Activated naive CD8-positive, alpha-beta T cell treated with anti-CD3 and anti-CD28 coated beads, Interleukin-2, amount 50 U/mL, for 24 hours (primary cell): ENCODE measurements around the gene CUBN.
A peak's percentile ranks its signal among the peaks of the same experiment; 100 is the strongest.

Source experiments
- ATAC-seq: fragments of 150-1000 bp; cut with Tn5 transposase; one replicate; pipeline ENCODE4 v1.10.0; 2021
- DNase-seq: peaks from one replicate; pipeline ENCODE4 v3.0.0; 2021
- H3K27ac Mint-ChIP-seq: one replicate; pipeline ENCODE4 v1.8.0; 2021; ENCODE audit warnings: mild to moderate bottlenecking, mixed read lengths
- H3K27me3 Mint-ChIP-seq: one replicate; pipeline ENCODE4 v1.8.0; 2021; ENCODE audit warnings: mixed read lengths
- H3K36me3 Mint-ChIP-seq: one replicate; pipeline ENCODE4 v1.8.0; 2021; ENCODE audit warnings: low read depth, mixed read lengths
- H3K4me1 Mint-ChIP-seq: one replicate; pipeline ENCODE4 v1.8.0; 2021; ENCODE audit warnings: mixed read lengths
- H3K4me3 Mint-ChIP-seq: one replicate; pipeline ENCODE4 v1.8.0; 2021; ENCODE audit warnings: mild to moderate bottlenecking, moderate library complexity, mixed read lengths
- H3K9me3 Mint-ChIP-seq: one replicate; pipeline ENCODE4 v1.8.0; 2021; ENCODE audit warnings: mixed read lengths

CUBN gene

GRCh38 chr10:17151716-17152115, 22.1 kb upstream of the CUBN start:
- Mint-ChIP-seq H3K9me3 (no peaks in the 10 kb centered on the region), H3K4me1 (no peaks in the 10 kb centered on the region), H3K27ac (no peak overlapping the region), H3K27me3 (no peaks in the 10 kb centered on the region), H3K36me3 (peaks cover 3% of the 10 kb centered on the region), H3K4me3 (no peak overlapping the region)
- DNase-seq (no peak), ATAC-seq (no peak)

- Mint-ChIP-seq H3K36me3 (peaks cover 3% of the 10 kb centered on the region), H3K9me3 (no peaks in the 10 kb centered on the region), H3K27ac (no peak overlapping the region), H3K27me3 (no peaks in the 10 kb centered on the region), H3K4me3 (no peak overlapping the region), H3K4me1 (peaks cover 23% of the 10 kb centered on the region)
- no peak for DNase-seq
- no peak for ATAC-seq
Observed at GRCh38 chr10:17147884-17148489, 18.4 kb upstream of the CUBN start.

- Mint-ChIP-seq H3K27me3 (no peaks in the 10 kb centered on the region), H3K4me3 (no peak overlapping the region), H3K9me3 (no peaks in the 10 kb centered on the region), H3K27ac (no peak overlapping the region), H3K4me1 (peaks cover 23% of the 10 kb centered on the region), H3K36me3 (peaks cover 3% of the 10 kb centered on the region)
- ATAC-seq (no peak), DNase-seq (no peak)
Observed at GRCh38 chr10:17146892-17147291, 17.3 kb upstream of the CUBN start.

- DNase-seq (no peak), ATAC-seq (peak; percentile 50)
- no peak overlapping the region for H3K4me3 Mint-ChIP-seq
- H3K27ac Mint-ChIP-seq = peak overlapping the region; percentile 26
- H3K27me3 Mint-ChIP-seq = no peaks in the 10 kb centered on the region
- H3K36me3 Mint-ChIP-seq = no peaks in the 10 kb centered on the region
- no peaks in the 10 kb centered on the region for H3K9me3 Mint-ChIP-seq
- H3K4me1 Mint-ChIP-seq = peaks cover 23% of the 10 kb centered on the region
Observed at GRCh38 chr10:17145239-17145638, 15.6 kb upstream of the CUBN start.

GRCh38 chr10:17144757-17145156, 15.1 kb upstream of the CUBN start:
- H3K4me1 Mint-ChIP-seq = peaks cover 23% of the 10 kb centered on the region
- no peak overlapping the region for H3K4me3 Mint-ChIP-seq
- ATAC-seq (peak; percentile 92), DNase-seq (peak; percentile 57)
- no peaks in the 10 kb centered on the region for H3K9me3 Mint-ChIP-seq
- H3K27ac Mint-ChIP-seq = peak overlapping the region; percentile 69
- no peaks in the 10 kb centered on the region for H3K27me3 Mint-ChIP-seq
- H3K36me3 Mint-ChIP-seq = no peaks in the 10 kb centered on the region

GRCh38 chr10:17144032-17144431, 14.4 kb upstream of the CUBN start:
- H3K4me3 Mint-ChIP-seq = no peak overlapping the region
- DNase-seq (no peak), ATAC-seq (no peak)
- H3K27me3 Mint-ChIP-seq = no peaks in the 10 kb centered on the region
- H3K27ac Mint-ChIP-seq = peak overlapping the region; percentile 12
- peaks cover 23% of the 10 kb centered on the region for H3K4me1 Mint-ChIP-seq
- H3K9me3 Mint-ChIP-seq = no peaks in the 10 kb centered on the region
- H3K36me3 Mint-ChIP-seq = no peaks in the 10 kb centered on the region

- Mint-ChIP-seq H3K27me3 (no peaks in the 10 kb centered on the region), H3K9me3 (no peaks in the 10 kb centered on the region), H3K27ac (no peak overlapping the region), H3K4me3 (no peak overlapping the region), H3K36me3 (no peaks in the 10 kb centered on the region), H3K4me1 (peaks cover 23% of the 10 kb centered on the region)
- DNase-seq = no peak
- no peak for ATAC-seq
Observed at GRCh38 chr10:17143055-17143690, 13.6 kb upstream of the CUBN start.

GRCh38 chr10:17141504-17142229, 12.1 kb upstream of the CUBN start:
- Mint-ChIP-seq H3K27me3 (no peaks in the 10 kb centered on the region), H3K27ac (no peak overlapping the region)
- ATAC-seq = no peak

GRCh38 chr10:17140386-17140761, 10.8 kb upstream of the CUBN start:
- DNase-seq = no peak
- Mint-ChIP-seq H3K9me3 (no peaks in the 10 kb centered on the region), H3K27ac (no peak overlapping the region), H3K4me1 (peaks cover 18% of the 10 kb centered on the region), H3K27me3 (no peaks in the 10 kb centered on the region), H3K4me3 (no peak overlapping the region), H3K36me3 (no peaks in the 10 kb centered on the region)
- no peak for ATAC-seq

More at GRCh38 chr10:17141504-17142229, 12.1 kb upstream of the CUBN start:
- Mint-ChIP-seq H3K4me3 (no peak overlapping the region), H3K4me1 (peaks cover 23% of the 10 kb centered on the region), H3K9me3 (no peaks in the 10 kb centered on the region), H3K36me3 (no peaks in the 10 kb centered on the region)
- DNase-seq = no peak

- Mint-ChIP-seq H3K36me3 (no peaks in the 10 kb centered on the region), H3K27me3 (no peaks in the 10 kb centered on the region)
- no peak for DNase-seq
Observed at GRCh38 chr10:17138460-17139042, 8.9 kb upstream of the CUBN start.

GRCh38 chr10:17134737-17135260, 5.2 kb upstream of the CUBN start:
- ATAC-seq = no peak
- no peak overlapping the region for H3K27ac Mint-ChIP-seq
- H3K4me3 Mint-ChIP-seq = no peak overlapping the region
- H3K4me1 Mint-ChIP-seq = no peaks in the 10 kb centered on the region
- no peaks in the 10 kb centered on the region for H3K9me3 Mint-ChIP-seq
- no peaks in the 10 kb centered on the region for H3K27me3 Mint-ChIP-seq
- no peaks in the 10 kb centered on the region for H3K36me3 Mint-ChIP-seq
- no peak for DNase-seq

More at GRCh38 chr10:17138460-17139042, 8.9 kb upstream of the CUBN start:
- no peak for ATAC-seq
- H3K4me1 Mint-ChIP-seq = peaks cover 1% of the 10 kb centered on the region
- H3K27ac Mint-ChIP-seq = no peak overlapping the region
- no peak overlapping the region for H3K4me3 Mint-ChIP-seq
- H3K9me3 Mint-ChIP-seq = no peaks in the 10 kb centered on the region

- H3K36me3 Mint-ChIP-seq = no peaks in the 10 kb centered on the region
- H3K4me3 Mint-ChIP-seq = no peak overlapping the region
- DNase-seq (no peak), ATAC-seq (no peak)
- H3K27me3 Mint-ChIP-seq = no peaks in the 10 kb centered on the region
- no peaks in the 10 kb centered on the region for H3K9me3 Mint-ChIP-seq
- no peak overlapping the region for H3K27ac Mint-ChIP-seq
- H3K4me1 Mint-ChIP-seq = no peaks in the 10 kb centered on the region
Observed at GRCh38 chr10:17134282-17134681, 4.7 kb upstream of the CUBN start.

- Mint-ChIP-seq H3K36me3 (no peaks in the 10 kb centered on the region), H3K27me3 (no peaks in the 10 kb centered on the region), H3K27ac (no peak overlapping the region), H3K4me1 (no peaks in the 10 kb centered on the region), H3K9me3 (no peaks in the 10 kb centered on the region), H3K4me3 (no peak overlapping the region)
- ATAC-seq (no peak), DNase-seq (no peak)
Observed at GRCh38 chr10:17128261-17128660, 1.4 kb downstream of the CUBN start.

- Mint-ChIP-seq H3K4me1 (no peaks in the 10 kb centered on the region), H3K27ac (no peak overlapping the region), H3K4me3 (no peak overlapping the region), H3K36me3 (peaks cover 3% of the 10 kb centered on the region), H3K27me3 (no peaks in the 10 kb centered on the region), H3K9me3 (no peaks in the 10 kb centered on the region)
- no peak for DNase-seq
- no peak for ATAC-seq
Observed at GRCh38 chr10:17126327-17126726, 3.3 kb downstream of the CUBN start.
